Stimulated activated CD4-positive, alpha-beta T cell treated with anti-CD3 and anti-CD28 coated beads, Interleukin-12 subunit alpha, Interleukin-12 subunit beta, amount 100 ng/mL, for 48 hours (primary cell): ENCODE results near the gene RABAC1.
"Not testable (repeated sequence)": the region's sequence is repeated elsewhere in the genome, so short reads cannot be mapped to it uniquely, and the experiment has no call there.

Source experiments
- DNase-seq, 3 donors: peaks; one replicate each; pipeline ENCODE4 v3.0.0-alpha.2; 2020; ENCODE audit warnings: low read depth in 2 of 3, low spot score in 1 of 3

The RABAC1 gene

GRCh38 chr19:41917676-41918075 is 41.4 kb downstream of the RABAC1 start:
- DNase-seq, result no peak

DNA sequence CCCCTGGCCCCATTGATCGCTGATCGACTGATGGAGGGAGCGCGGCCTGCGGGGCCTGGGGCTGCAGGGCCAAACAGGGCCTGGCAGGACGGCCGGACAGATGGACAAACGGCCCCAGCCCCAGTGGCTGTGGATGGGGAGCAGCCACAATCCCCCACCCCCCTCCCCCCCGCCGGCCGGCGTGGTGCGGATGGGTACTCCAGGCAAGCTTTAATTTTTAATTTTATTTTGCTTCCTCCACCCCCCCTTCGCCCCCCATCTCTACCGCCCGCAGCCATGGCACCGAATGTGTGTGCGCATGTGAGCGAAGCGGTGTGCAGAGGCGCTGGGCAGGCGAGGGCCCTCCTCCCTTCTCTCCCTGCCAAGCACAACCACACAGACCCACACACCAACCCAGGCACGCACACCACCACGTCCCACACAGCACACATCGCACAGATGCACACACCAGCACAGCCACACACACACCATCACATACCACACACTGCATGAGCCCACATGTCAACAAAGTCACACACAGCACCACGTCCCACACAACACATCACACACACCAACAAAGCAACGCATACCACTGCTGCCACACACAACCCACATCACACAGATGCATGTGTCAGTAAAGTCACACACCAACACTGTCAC is 43.2 kb downstream of the RABAC1 start:
- no peak for DNase-seq

DNA sequence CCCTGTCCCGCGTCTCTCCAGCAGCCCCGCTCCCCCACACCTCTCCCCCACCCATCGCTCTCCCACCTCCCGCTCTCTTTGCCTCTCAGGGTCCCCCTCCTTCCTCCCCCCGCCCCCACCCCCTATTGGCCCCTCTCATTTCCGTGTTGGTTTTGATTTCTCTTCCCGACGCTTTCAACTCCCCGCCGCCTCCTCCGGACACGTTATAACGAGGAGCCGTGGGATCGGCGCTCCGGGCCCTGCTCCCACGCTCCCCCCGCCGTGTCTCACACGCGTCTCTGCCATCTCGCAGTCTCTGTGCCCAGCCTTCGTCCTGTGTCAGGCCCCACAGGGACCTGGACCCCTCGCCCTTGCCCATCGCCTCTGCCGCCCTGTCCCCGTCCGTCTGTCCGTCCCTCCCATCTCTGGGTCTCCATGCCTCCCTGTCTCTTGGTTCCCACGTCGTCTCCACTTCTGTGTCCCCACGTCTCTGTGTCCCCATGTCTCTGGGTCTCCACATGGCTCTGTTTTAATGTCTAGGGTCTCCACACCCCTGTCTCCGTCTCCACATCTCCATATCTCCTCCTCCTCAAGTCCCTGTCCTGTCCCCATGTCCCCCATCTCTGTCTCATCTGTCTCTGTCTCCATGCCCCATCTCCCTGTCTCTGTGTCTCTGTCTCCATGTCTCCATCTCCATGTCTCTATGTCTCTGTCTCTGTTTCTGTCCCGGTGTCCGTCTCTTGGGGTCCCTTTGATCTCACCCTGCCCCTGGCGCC is 43.9 kb downstream of the RABAC1 start:
- no peak for DNase-seq

DNA sequence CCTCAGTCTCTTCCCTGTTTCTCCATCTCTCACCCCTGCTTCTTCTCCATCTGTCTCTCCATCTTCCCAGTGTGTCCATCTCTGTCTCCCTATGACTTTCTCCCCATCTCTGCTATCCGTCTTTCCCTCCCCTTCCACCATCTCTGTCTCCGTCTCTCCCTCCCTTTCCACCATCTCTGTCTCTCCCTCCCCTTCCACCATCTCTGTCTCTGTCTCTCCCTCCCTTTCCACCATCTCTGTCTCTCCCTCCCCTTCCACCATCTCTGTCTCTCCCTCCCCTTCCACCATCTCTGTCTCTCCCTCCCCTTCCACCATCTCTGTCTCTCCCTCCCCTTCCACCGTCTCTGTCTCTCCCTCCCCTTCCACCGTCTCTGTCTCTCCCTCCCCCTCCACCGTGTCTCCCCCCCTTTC is 44.7 kb downstream of the RABAC1 start:
- DNase-seq, result not testable (repeated sequence)

DNA sequence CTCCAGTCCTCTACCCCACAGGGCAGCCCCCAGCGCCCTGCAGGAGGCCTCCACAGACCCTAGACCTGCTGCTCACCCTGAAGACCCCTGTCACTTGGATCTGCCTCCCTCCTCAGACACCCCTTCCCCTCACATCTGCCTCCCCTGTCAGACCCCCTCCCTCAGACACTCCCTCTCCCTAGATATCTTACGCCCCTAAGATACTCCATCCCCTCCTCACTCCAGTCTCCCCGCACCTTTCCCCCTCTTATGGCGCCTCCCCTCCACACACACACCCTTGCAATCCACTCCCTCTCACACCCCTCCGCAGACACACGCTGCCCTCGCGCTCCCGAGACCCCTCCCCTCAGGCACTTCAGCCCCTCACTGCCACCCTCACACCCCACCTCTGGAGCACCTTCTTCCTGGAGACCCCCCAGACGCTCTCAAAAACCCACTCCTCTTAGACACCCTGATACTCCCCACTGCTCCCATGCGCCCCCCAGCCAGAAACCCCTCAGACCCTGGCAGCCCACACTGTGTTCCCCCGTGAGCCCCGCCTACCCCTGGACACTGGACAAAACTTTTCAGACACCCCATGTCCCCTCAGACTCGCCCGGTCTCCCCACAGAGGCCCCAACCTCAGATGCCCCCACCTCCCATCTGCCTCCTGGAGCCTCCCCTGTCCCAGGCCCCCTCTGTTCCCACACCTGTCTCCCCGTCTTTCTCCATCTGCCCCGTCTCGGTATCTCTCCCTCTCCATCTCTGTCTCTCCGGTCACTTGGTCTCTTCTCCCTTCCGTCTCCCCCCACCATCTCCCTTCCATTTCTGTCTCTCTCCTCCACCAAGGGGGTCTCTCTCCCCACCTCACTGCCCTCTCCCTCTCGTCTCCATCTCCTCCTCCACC is 45.3 kb downstream of the RABAC1 start:
- no peak for DNase-seq

DNA sequence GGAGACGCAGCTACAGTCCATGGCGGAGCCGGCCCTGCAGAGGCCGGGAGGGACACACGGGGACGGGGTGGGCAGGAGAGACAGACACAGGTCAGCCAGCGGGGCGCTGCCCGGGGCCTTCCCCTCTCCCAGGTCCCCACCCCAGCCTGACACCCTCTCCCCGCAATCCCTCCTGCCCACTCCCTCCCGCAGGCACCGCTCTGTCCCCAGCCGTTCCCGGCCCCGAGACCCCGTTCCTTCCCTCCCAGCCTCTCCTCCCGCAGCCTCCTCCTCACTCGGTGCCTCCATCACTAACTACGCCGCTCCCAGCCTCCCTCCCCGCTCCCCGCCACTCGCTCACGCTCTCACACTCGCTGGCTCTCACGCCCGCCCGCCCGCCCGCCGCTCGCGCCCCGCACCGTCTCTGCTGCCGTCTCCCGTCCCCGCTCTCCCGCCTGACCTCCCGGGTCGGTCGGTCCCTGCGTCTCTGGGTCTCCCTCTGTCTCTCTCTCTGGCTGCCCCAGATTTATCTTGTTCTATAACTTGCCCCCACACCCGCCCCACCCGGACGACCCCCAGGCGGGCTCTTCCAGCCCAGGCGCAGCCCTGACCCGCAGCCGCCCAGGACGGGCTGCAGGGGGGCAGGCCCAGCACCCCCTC is 46.1 kb downstream of the RABAC1 start:
- DNase-seq, result no peak

- DNase-seq, result no peak
These were observed 47.0 kb downstream of the RABAC1 start for GRCh38 chr19:41911889-41912731.

DNA sequence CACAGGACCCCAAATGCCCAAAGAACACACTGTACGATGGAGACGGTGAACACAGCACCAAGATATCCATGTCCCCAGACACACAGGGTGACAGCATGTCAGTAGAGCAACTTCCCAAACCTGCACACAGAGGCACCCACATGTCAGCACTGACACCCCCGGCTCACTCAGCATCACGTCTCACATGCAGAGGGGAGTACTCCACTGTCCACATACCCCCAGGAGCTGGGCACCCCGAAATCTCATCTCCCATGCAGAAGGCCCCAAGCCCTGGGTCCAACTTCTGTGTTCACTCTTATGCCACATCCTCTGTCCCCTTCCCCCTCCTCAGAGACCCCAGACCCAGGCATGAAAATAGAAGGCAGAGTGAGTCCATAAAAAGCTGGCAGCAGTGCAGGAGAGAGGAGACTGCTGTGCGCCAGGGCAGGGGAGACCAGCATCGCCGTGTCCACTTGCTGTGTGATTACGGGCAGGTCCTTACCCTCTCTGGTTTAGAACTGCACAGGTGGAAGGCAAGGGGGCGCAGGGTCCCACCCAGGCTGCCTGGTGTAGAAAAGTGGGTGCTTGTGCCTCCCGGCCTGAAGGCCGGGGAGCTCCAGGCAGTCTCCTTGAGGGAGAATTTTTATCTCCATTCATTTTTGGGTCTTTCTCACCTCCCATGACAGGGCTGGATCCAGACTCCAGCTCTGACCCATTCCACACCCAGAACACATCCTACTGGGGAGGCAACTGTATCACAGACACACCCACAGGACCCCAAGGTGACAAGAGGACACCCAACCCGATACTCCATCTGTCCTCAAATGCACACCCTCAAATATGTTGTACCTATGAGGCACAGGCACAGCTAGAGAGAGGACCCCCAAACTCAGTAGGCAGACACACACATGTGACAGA is 47.9 kb downstream of the RABAC1 start:
- no peak for DNase-seq

DNA sequence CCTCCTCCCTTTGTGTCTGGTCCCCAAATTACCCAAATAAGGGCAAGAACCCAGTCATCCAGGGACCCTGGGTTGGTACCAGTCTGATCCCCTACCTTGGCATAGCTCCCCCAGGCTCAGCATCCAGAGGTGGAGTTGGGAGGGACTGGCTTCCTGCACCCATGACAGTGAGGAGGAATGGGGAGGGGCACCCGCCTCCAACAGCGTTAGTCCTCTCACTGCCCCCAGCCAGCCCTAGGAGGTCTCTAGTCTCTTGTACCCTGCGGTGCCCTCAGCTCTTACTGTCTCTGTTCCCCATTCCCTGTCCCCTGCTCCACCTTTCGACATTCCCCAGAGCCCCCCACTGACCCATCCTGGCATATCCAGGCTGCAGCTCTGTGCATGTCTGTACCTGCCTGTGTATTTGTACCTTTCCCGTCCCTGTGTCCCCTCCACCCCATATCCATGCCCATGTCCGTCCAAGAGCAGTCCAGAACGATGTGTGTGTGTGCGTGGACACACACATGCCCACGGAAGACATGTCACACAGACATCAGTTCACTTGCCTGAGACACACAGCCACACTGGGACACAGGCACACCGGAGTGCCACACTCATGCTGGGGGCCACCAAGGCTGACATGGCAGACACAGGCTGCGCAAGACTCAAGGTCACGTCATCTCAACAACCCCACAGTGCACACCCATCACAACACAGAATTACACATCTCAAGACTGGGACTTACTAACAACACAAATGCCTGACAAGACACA is 48.7 kb downstream of the RABAC1 start:
- DNase-seq, result no peak

- no peak for DNase-seq
These were observed 49.4 kb downstream of the RABAC1 start for GRCh38 chr19:41909706-41910105.

GRCh38 chr19:41908724-41909464 is 50.2 kb downstream of the RABAC1 start:
- no peak for DNase-seq

- no peak for DNase-seq
These were observed 51.0 kb downstream of the RABAC1 start for GRCh38 chr19:41907994-41908615.

- DNase-seq, result no peak
These were observed 52.0 kb downstream of the RABAC1 start for GRCh38 chr19:41906916-41907680.
